Measurements from ENCODE around the gene ANKRD29.

ANKRD29 gene

DNA sequence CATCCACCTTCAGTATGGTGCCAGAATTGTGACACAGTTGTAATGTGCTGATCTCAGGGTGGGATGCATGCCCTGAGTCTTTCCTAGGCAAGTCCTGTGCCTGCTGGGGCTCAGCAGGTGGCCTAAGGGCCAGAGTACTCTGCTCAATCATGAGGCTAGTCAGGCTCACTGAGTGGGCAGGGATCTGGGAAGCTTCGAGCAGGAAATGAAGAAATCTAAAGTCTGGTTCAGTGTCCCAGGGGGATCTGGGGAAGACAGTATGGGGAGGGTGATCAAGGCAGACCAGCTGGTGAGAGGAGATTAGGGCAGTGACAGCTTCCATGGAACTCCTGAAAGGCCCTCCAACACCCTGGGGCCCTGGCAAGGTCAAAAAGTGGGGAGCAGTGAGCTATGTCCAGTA, 8.9 kb upstream of the ANKRD29 start:
- no peak overlapping the region; the same call in 1 of the 2 replicates for H3K27ac ChIP-seq
- TF ChIP-seq ZFX (IDR thresholded peaks at IDR 0.05) = no peak
- TF ChIP-seq, protein P1, sequence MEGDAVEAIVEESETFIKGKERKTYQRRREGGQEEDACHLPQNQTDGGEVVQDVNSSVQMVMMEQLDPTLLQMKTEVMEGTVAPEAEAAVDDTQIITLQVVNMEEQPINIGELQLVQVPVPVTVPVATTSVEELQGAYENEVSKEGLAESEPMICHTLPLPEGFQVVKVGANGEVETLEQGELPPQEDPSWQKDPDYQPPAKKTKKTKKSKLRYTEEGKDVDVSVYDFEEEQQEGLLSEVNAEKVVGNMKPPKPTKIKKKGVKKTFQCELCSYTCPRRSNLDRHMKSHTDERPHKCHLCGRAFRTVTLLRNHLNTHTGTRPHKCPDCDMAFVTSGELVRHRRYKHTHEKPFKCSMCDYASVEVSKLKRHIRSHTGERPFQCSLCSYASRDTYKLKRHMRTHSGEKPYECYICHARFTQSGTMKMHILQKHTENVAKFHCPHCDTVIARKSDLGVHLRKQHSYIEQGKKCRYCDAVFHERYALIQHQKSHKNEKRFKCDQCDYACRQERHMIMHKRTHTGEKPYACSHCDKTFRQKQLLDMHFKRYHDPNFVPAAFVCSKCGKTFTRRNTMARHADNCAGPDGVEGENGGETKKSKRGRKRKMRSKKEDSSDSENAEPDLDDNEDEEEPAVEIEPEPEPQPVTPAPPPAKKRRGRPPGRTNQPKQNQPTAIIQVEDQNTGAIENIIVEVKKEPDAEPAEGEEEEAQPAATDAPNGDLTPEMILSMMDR (conservative IDR thresholded peaks at IDR 0.05) = no peak

DNA sequence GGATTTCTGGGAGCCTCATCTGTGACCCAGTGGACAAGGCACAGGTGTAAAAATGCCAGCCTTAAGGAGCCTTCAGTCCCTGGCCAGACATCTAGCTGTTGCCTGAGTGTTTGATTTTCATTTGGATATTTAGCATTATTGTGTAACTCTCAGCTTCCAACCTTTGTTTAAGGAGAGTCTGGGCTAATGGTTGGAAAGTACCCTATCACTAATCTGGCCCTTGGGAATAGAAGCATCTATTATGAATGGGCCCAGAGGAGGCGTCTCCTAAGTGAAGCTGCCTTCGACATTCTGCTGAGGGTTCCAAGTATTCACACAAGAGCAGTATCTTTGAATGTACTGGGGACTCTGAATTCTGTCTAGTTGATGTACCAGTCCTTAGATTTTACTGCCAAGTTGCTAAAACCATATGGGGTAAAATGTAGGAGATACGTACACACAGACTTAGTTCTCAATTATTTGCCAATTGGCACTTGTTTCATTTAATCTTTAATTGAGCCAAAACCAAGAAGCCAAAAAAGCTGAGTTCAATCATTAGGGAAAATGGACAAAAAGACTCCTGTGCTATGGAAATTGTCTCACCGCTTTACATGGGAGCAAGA, 7.2 kb upstream of the ANKRD29 start:
- TF ChIP-seq, protein P1 (conservative IDR thresholded peaks at IDR 0.05) = no peak
- TF ChIP-seq ZFX (IDR thresholded peaks at IDR 0.05) = no peak
- H3K27ac ChIP-seq = peak overlapping the region; percentile 37

DNA sequence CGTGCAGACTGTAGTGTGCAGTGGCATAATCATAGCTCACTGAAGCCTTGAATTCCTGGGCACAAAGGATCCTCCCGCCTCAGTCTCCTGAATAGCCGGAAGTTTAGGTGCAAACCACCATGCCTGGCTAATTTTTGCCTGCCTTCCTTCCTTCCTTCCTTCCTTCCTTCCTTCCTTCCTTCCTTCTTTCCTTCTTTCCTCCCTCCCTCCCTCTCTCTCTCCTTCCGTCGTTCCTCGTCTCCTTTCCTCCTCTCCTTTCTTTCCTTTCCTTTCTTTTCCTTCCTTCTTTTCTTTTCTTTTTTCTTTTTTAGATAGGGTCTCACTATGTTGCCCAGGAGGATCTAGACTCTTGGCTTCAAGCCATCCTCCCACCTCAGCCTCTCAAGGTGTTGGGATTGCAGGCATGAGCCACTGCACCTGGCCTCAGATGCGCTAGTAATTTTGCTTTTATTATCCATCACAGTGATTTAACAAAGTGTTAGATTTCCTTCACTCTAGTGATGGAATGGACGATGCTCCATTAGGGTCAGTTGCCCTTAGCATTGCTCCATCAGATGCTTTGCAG, 6.6 kb upstream of the ANKRD29 start:
- TF ChIP-seq ZFX (IDR thresholded peaks at IDR 0.05) = no peak
- TF ChIP-seq, protein P1 (conservative IDR thresholded peaks at IDR 0.05) = no peak
- peak overlapping the region; percentile 37 for H3K27ac ChIP-seq

DNA sequence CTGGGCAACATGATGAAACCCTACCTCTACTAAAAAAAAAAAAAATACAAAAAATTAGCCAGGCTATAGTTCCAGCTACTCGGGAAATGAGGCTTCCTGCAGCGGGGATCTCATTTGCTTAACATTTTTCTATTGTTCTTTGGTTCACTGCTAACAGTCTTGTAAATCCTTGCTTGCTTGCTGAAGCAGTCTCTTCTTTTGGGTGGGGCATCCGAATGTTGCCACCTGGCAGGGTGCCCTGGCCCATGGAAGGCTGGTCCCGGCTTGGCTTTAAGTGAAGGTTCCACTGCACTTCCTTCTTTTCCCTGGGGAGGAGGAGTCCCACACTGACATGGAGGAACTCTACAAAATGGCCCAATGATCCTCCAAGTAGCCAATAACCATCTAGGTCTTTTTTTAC, 6.0 kb upstream of the ANKRD29 start:
- TF ChIP-seq ZFX (IDR thresholded peaks at IDR 0.05) = no peak
- TF ChIP-seq, protein P1 (conservative IDR thresholded peaks at IDR 0.05) = no peak
- peak overlapping the region; percentile 37 for H3K27ac ChIP-seq

DNA sequence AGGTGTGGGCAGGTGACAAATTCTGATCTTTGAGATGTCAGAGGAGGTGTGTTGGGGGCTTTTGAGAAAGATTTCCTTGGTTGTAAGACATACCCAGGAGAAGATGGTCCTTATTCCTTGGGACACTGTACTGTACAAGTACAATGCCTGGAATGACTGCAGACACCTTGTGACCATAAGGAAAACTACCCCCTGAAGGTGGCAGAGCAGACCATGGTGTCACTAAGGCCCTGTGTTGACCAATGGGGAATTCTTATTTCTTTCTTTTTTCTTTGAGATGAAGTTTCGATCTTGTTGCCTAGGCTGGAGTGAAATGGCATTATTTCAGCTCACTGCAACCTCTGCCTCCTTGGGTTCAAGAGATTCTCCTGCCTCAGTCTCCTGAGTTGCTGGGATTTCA, 4.4 kb upstream of the ANKRD29 start:
- no peak overlapping the region for H3K27ac ChIP-seq
- TF ChIP-seq, protein P1 (conservative IDR thresholded peaks at IDR 0.05) = no peak
- no peak for TF ChIP-seq ZFX (IDR thresholded peaks at IDR 0.05)

DNA sequence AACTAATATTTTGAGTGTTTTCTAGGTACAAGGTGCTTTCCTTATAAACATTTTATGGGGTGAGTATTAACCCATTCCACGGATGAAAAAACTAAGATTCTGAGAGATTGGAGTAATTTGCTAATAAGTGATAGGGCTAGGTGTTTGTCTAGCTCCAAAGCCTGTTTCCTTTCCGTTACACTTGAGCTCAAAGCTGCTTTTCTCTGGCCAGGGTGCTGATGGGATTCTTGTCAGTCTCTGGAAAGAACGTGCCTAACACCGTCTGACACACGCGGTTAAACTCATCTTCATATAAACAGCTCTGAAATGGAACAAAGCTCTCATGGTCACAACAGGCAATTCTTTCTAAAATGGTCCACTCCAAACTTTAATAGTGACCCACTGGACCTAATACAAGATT, 2.0 kb upstream of the ANKRD29 start:
- peak overlapping the region; percentile 44 for H3K27ac ChIP-seq
- TF ChIP-seq, protein P1 (conservative IDR thresholded peaks at IDR 0.05) = no peak
- TF ChIP-seq ZFX (IDR thresholded peaks at IDR 0.05) = no peak

DNA sequence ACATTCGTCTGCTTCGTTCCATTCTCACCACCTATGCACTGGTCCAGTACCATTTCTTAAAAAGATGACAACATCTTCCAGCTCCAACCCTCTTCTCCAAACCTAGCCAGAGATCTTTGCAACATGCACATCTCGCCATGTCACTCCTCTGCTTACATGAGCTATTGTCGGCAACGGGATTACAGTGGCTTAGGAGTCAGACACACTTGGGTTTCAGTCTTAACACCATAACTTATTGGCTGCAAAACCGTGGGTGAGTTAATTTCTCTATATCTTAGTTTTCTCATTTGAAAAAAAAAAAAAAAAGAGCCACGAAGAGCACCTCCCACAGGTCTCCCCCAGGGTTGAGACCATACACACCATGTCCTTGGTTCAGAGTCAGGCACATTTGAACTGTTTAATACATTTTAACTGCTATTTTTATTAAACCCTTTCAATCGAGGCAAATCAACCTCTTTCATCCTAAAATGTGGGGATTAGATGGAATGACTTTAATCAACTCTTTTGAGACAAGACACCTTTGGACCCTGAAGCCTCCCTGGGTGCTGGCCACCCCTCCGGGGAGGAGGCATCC, 889 bp downstream of the ANKRD29 start:
- H3K27ac ChIP-seq = peak overlapping the region; percentile 67
- no peak for TF ChIP-seq ZFX (IDR thresholded peaks at IDR 0.05)
- TF ChIP-seq, protein P1 (conservative IDR thresholded peaks at IDR 0.05) = no peak

All from C4-2B (cell line).